Measurements from ENCODE around the gene GOLT1A. TPM values are rescaled to one million over a fixed set of nuclear protein-coding genes. Genes with fewer than 3 reads are reported as not detected.

The GOLT1A gene
- total and polyA plus RNA-seq, 2 donors (not counting 1 experiment from before 2014, with no cell fraction given), result not detected

DNA sequence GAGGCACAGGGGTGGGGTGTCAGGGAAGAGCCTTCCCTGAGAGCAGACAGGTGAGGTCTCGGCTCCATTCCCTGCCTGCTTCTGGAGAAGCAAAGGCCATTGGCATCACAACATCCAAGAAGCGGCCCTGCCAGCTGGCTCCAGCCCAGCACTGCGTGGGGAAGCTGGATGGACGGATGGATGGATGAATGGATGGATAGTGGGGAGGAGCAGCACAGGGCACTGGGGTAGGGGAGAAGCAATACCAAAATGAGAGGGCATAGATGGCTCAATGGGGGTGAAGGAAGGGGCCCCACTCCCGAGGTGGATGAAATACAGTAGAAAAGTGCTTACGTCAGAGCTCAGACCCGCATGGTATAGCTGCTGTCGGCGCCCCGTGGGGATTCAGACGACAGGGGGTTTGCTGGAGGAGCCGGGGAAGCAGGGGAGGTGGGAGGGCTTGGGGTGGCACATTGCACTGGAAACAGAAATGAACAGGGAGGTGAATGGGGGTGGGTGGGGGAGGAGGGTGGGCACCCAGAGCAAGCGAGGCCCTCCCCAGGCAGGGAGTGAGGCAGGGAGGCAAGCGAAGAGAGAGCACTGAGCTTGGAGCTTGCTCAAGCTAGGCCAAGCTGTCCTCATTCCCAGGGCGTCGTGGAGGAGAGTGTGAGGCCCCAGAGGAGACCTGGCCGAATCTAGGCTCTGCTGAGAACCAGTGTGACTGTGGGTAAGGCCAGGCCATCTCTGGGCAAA is 9.5 kb upstream of the GOLT1A start:
- H3K4me1 ChIP-seq (ENCODE audit: control insufficient read depth in 2 of 2, insufficient read depth in 2 of 2, low read length in 2 of 2), result no peaks in the 10 kb centered on the region
- DNase-seq, result no peak
- 95% methylated on average over 14 of the region's 17 CpGs for WGBS (ENCODE audit: insufficient coverage)
- intact Hi-C loops (cut with micrococcal nuclease), result no loop called here
- no peak overlapping the region for H3K4me3 Mint-ChIP-seq
- no peaks in the 10 kb centered on the region for H4K20me1 ChIP-seq (ENCODE audit: control insufficient read depth, insufficient read depth, low read length, poor library complexity, severe bottlenecking)
- no peak overlapping the region for H2AFZ ChIP-seq (ENCODE audit: insufficient read depth, low read depth, low read length, poor library complexity, severe bottlenecking)
- CTCF ChIA-PET, result no interaction called here
- H3K9me3 ChIP-seq (ENCODE audit: control extremely low read depth in 1 of 3, control insufficient read depth in 2 of 3, insufficient read depth in 1 of 3, low read length in 2 of 3), result no peaks in the 10 kb centered on the region
- H3K36me3 ChIP-seq (replicated peaks in 1 of 2; ENCODE audit: control extremely low read depth in 1 of 2, control insufficient read depth in 1 of 2, extremely low read depth in 1 of 2, insufficient read depth in 2 of 2, low read length in 1 of 2), result no peaks in the 10 kb centered on the region
- no peaks in the 10 kb centered on the region for H3K79me2 ChIP-seq (ENCODE audit: control insufficient read depth, insufficient read depth, low read length)
- no peak overlapping the region for H3K27ac ChIP-seq (ENCODE audit: low read length in 2 of 2)
- ATAC-seq (ENCODE audit: low read depth), result no peak
- no peak overlapping the region for H3K4me3 ChIP-seq (ENCODE audit: control extremely low read depth in 1 of 5, extremely low read depth in 1 of 5, insufficient read depth in 1 of 5, low read depth in 2 of 5, low read length in 4 of 5)
- no peaks in the 10 kb centered on the region for H3K9me3 Mint-ChIP-seq (ENCODE audit: insufficient read depth)
- peaks cover 4% of the 10 kb centered on the region for H3K27me3 Mint-ChIP-seq
- H3K4me2 ChIP-seq (replicated peaks; ENCODE audit: low read depth, low read length, poor library complexity, severe bottlenecking), result no peak overlapping the region
- POLR2A ChIA-PET, result no interaction called here
- H3K9ac ChIP-seq (ENCODE audit: low read length), result no peak overlapping the region
- TF ChIP-seq EZH2 (IDR thresholded peaks at IDR 0.05; ENCODE audit: borderline replicate concordance, insufficient read depth, low read depth, low read length, poor library complexity, severe bottlenecking) (no peak), CTCF (IDR thresholded peaks at IDR 0.05) (no peak)
- no peak overlapping the region for H3K27ac Mint-ChIP-seq
- no peaks in the 10 kb centered on the region for H3K4me1 Mint-ChIP-seq
- no peaks in the 10 kb centered on the region for H3K27me3 ChIP-seq (replicated peaks in 1 of 4; ENCODE audit: control extremely low read depth in 1 of 4, control insufficient read depth in 3 of 4, insufficient read depth in 4 of 4, low read length in 3 of 4)

GRCh38 chr1:204222764-204223055 is 8.9 kb upstream of the GOLT1A start:
- no peak overlapping the region for H3K4me2 ChIP-seq (replicated peaks; ENCODE audit: low read depth, low read length, poor library complexity, severe bottlenecking)
- H3K27me3 ChIP-seq (replicated peaks in 1 of 4; ENCODE audit: control extremely low read depth in 1 of 4, control insufficient read depth in 3 of 4, insufficient read depth in 4 of 4, low read length in 3 of 4), result no peaks in the 10 kb centered on the region
- no peak overlapping the region for H3K27ac ChIP-seq (ENCODE audit: low read length in 2 of 2)
- 75% methylated on average over 2 of the region's 3 CpGs for WGBS (ENCODE audit: insufficient coverage)
- no peaks in the 10 kb centered on the region for H3K79me2 ChIP-seq (ENCODE audit: control insufficient read depth, insufficient read depth, low read length)
- H3K9me3 ChIP-seq (ENCODE audit: control extremely low read depth in 1 of 3, control insufficient read depth in 2 of 3, insufficient read depth in 1 of 3, low read length in 2 of 3), result no peaks in the 10 kb centered on the region
- Mint-ChIP-seq H3K9me3 (ENCODE audit: insufficient read depth) (no peaks in the 10 kb centered on the region), H3K27ac (no peak overlapping the region), H3K4me3 (no peak overlapping the region), H3K27me3 (peaks cover 4% of the 10 kb centered on the region), H3K4me1 (no peaks in the 10 kb centered on the region)
- ATAC-seq (ENCODE audit: low read depth) (no peak), DNase-seq (no peak)
- no peak overlapping the region for H2AFZ ChIP-seq (ENCODE audit: insufficient read depth, low read depth, low read length, poor library complexity, severe bottlenecking)
- TF ChIP-seq CTCF (IDR thresholded peaks at IDR 0.05) (no peak), EZH2 (IDR thresholded peaks at IDR 0.05; ENCODE audit: borderline replicate concordance, insufficient read depth, low read depth, low read length, poor library complexity, severe bottlenecking) (no peak)
- no peak overlapping the region for H3K9ac ChIP-seq (ENCODE audit: low read length)
- POLR2A ChIA-PET, result no interaction called here
- CTCF ChIA-PET, result no interaction called here
- H4K20me1 ChIP-seq (ENCODE audit: control insufficient read depth, insufficient read depth, low read length, poor library complexity, severe bottlenecking), result no peaks in the 10 kb centered on the region
- H3K4me3 ChIP-seq (ENCODE audit: control extremely low read depth in 1 of 5, extremely low read depth in 1 of 5, insufficient read depth in 1 of 5, low read depth in 2 of 5, low read length in 4 of 5), result no peak overlapping the region
- intact Hi-C loops (cut with micrococcal nuclease), result no loop called here
- no peaks in the 10 kb centered on the region for H3K4me1 ChIP-seq (ENCODE audit: control insufficient read depth in 2 of 2, insufficient read depth in 2 of 2, low read length in 2 of 2)
- no peaks in the 10 kb centered on the region for H3K36me3 ChIP-seq (replicated peaks in 1 of 2; ENCODE audit: control extremely low read depth in 1 of 2, control insufficient read depth in 1 of 2, extremely low read depth in 1 of 2, insufficient read depth in 2 of 2, low read length in 1 of 2)
